Muscle layer of colon (tissue), 2 donors: ENCODE results near the gene KRTAP10-9.
"Not testable (repeated sequence)": the region's sequence is repeated elsewhere in the genome, so short reads cannot be mapped to it uniquely, and the experiment has no call there.

ENCODE experiments used
- H3K27ac ChIP-seq: one replicate; pipeline ENCODE4 v1.7.0; 2013; ENCODE audit warnings: low read depth, mild to moderate bottlenecking, low read length, moderate library complexity
- H3K27me3 ChIP-seq, 2 donors: one replicate each; pipeline ENCODE4 v1.7.0; 2013; ENCODE audit warnings: low read length in 2 of 2, mild to moderate bottlenecking in 2 of 2; ENCODE audit not compliant: insufficient read depth in 2 of 2, control insufficient read depth in 1 of 2
- H3K36me3 ChIP-seq: one replicate; pipeline ENCODE4 v1.7.0; 2013; ENCODE audit warnings: mild to moderate bottlenecking, low read length; ENCODE audit not compliant: insufficient read depth
- H3K4me1 ChIP-seq: one replicate; pipeline ENCODE4 v1.7.0; 2013; ENCODE audit warnings: mild to moderate bottlenecking, low read length; ENCODE audit not compliant: insufficient read depth
- H3K4me3 ChIP-seq, 2 donors: one replicate each; pipeline ENCODE4 v1.7.0; 2013; ENCODE audit warnings: low read length in 2 of 2, low read depth in 1 of 2, mild to moderate bottlenecking in 1 of 2, moderate library complexity in 1 of 2
- H3K9ac ChIP-seq: one replicate; pipeline ENCODE4 v1.7.0; 2013; ENCODE audit warnings: low read length
- H3K9me3 ChIP-seq: one replicate; pipeline ENCODE4 v1.7.0; 2013; ENCODE audit warnings: mild to moderate bottlenecking, low read length
- donor health status: abdominal sarcoma.
- donor health status: Adenocarcinoma of cecum.

KRTAP10-9 gene

DNA sequence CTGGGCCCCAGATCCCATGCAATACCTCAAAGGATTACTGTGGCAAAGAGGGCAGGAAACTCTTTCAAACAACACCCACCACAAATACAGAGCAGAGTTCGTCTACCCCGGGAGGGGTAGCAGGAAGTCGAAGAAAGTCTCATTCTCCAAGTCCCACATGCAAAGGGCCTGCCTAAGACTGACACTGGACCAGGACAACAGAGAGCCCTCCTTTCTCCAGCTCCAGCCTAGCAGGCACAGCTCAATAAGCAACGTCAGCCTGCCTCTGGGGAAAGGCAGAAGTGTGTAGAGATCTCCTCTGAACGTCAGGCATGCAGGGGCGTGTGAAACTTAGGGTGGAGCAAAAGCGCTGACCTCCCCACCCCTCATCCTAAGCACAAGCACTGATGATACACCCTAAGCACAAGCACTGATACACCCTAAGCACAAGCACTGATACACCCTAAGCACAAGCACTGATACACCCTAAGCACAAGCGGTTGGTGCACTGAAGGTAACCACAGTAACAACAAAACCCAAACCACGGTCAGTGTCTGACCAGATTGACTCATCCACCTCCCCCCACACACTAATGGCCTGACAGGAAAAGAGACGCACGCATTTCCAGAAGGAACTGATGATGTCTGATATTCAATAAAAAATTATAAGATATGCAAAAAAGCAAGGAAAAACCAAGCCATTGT, 32.2 kb downstream of the KRTAP10-9 start:
- Histone ChIP-seq H3K36me3 (no peaks in the 10 kb centered on the region), H3K27me3 (peaks cover 0 to 7% of the 10 kb centered on the region in 2 donors), H3K9ac (no peak overlapping the region), H3K9me3 (peaks cover 3% of the 10 kb centered on the region), H3K4me3 (no peak overlapping the region), H3K4me1 (no peaks in the 10 kb centered on the region), H3K27ac (no peak overlapping the region)

- not testable (repeated sequence) for H3K36me3 ChIP-seq, H3K4me3 ChIP-seq, H3K4me1 ChIP-seq, H3K9ac ChIP-seq, H3K27me3 ChIP-seq, H3K27ac ChIP-seq, H3K9me3 ChIP-seq
These were observed 34.7 kb downstream of the KRTAP10-9 start for GRCh38 chr21:44661567-44661966.

- no peaks in the 10 kb centered on the region for H3K4me1 ChIP-seq
- H3K4me3 ChIP-seq: no peak overlapping the region
- H3K27ac ChIP-seq: no peak overlapping the region
- no peaks in the 10 kb centered on the region for H3K9me3 ChIP-seq
- H3K9ac ChIP-seq: no peak overlapping the region
- H3K36me3 ChIP-seq: no peaks in the 10 kb centered on the region
- H3K27me3 ChIP-seq: peaks cover 0 to 5% of the 10 kb centered on the region in 2 donors
These were observed 37.8 kb downstream of the KRTAP10-9 start for GRCh38 chr21:44664691-44665090.

- H3K9ac ChIP-seq: no peak within 1 kb of the TSS
- no peaks in the 10 kb centered on the region for H3K36me3 ChIP-seq
- peaks cover 0 to 5% of the 10 kb centered on the region in 2 donors for H3K27me3 ChIP-seq
- no peak within 1 kb of the TSS for H3K27ac ChIP-seq
- no peaks in the 10 kb centered on the region for H3K9me3 ChIP-seq
- no peaks in the 10 kb centered on the region for H3K4me1 ChIP-seq
- H3K4me3 ChIP-seq: no peak within 1 kb of the TSS
These were observed 39.8 kb downstream of the KRTAP10-9 start, which contains the start of gene KRTAP12-2 for GRCh38 chr21:44666401-44667320. Gene KRTAP12-2 (minus strand): TSS chr21:44666927. CDS start chr21:44666886, 41 bp downstream.

- no peak overlapping the region for H3K4me3 ChIP-seq
- no peak overlapping the region for H3K27ac ChIP-seq
- H3K27me3 ChIP-seq: peaks cover 0 to 5% of the 10 kb centered on the region in 2 donors
- H3K9me3 ChIP-seq: no peaks in the 10 kb centered on the region
- H3K4me1 ChIP-seq: no peaks in the 10 kb centered on the region
- H3K9ac ChIP-seq: no peak overlapping the region
- no peaks in the 10 kb centered on the region for H3K36me3 ChIP-seq
These were observed 40.7 kb downstream of the KRTAP10-9 start for GRCh38 chr21:44667612-44668011.

GRCh38 chr21:44670642-44671432, 43.9 kb downstream of the KRTAP10-9 start:
- H3K9me3 ChIP-seq: no peaks in the 10 kb centered on the region
- H3K9ac ChIP-seq: no peak overlapping the region
- no peaks in the 10 kb centered on the region for H3K4me1 ChIP-seq
- H3K36me3 ChIP-seq: no peaks in the 10 kb centered on the region
- no peak overlapping the region for H3K4me3 ChIP-seq
- no peaks in the 10 kb centered on the region for H3K27me3 ChIP-seq
- H3K27ac ChIP-seq: no peak overlapping the region

- Histone ChIP-seq H3K9ac (no peak overlapping the region), H3K27me3 (no peaks in the 10 kb centered on the region), H3K27ac (no peak overlapping the region), H3K36me3 (no peaks in the 10 kb centered on the region), H3K9me3 (no peaks in the 10 kb centered on the region), H3K4me1 (no peaks in the 10 kb centered on the region), H3K4me3 (no peak overlapping the region)
These were observed 45.0 kb downstream of the KRTAP10-9 start for GRCh38 chr21:44671911-44672310.

GRCh38 chr21:44677881-44678280, 51.0 kb downstream of the KRTAP10-9 start:
- no peak overlapping the region for H3K9ac ChIP-seq
- H3K27me3 ChIP-seq: no peaks in the 10 kb centered on the region
- no peaks in the 10 kb centered on the region for H3K9me3 ChIP-seq
- no peaks in the 10 kb centered on the region for H3K36me3 ChIP-seq
- no peaks in the 10 kb centered on the region for H3K4me1 ChIP-seq
- H3K27ac ChIP-seq: no peak overlapping the region
- H3K4me3 ChIP-seq: no peak overlapping the region
